Stromal cell of bone marrow (primary cell): ENCODE measurements around the gene ZNF491.
"Not testable (repeated sequence)": the region's sequence is repeated elsewhere in the genome, so short reads cannot be mapped to it uniquely, and the experiment has no call there.

Experiments
- DNase-seq: peaks from one replicate; pipeline ENCODE4 v3.0.0-alpha.2; 2012; ENCODE audit warnings: low read depth

Gene ZNF491

GRCh38 chr19:11798391-11799330 lies at the start of gene ZNF491:
ZNF491 (plus strand) TSS chr19:11798523; CDS start chr19:11805954, 7,431 bp downstream.
- peak; percentile 85 for DNase-seq

GRCh38 chr19:11749751-11750150 lies 48.6 kb upstream of the ZNF491 start:
- DNase-seq: no peak

- DNase-seq: no peak
These were observed 46.0 kb upstream of the ZNF491 start for GRCh38 chr19:11752244-11752736.

GRCh38 chr19:11754663-11755062 lies 43.7 kb upstream of the ZNF491 start:
- DNase-seq: no peak

GRCh38 chr19:11756965-11757364 lies 41.4 kb upstream of the ZNF491 start:
- DNase-seq: no peak

GRCh38 chr19:11759805-11760204 lies 38.5 kb upstream of the ZNF491 start:
- no peak for DNase-seq

- no peak for DNase-seq
These were observed 35.2 kb upstream of the ZNF491 start for GRCh38 chr19:11763117-11763516.

- DNase-seq: no peak
These were observed 34.7 kb upstream of the ZNF491 start for GRCh38 chr19:11763611-11764010.

GRCh38 chr19:11766597-11767591 lies 31.4 kb upstream of the ZNF491 start, which contains the start of gene ZNF441:
ZNF441 (plus strand) TSS chr19:11767000; CDS start chr19:11767194, 194 bp downstream.
- DNase-seq: peak; percentile 89

- DNase-seq: peak; percentile 17
These were observed 30.6 kb upstream of the ZNF491 start for GRCh38 chr19:11767633-11768133.

- no peak for DNase-seq
These were observed 28.3 kb upstream of the ZNF491 start for GRCh38 chr19:11769995-11770394.

- DNase-seq: not testable (repeated sequence)
These were observed 26.8 kb upstream of the ZNF491 start for GRCh38 chr19:11771520-11771919.

- DNase-seq: not testable (repeated sequence)
These were observed 21.7 kb upstream of the ZNF491 start for GRCh38 chr19:11776669-11777068.

- no peak for DNase-seq
These were observed 17.8 kb upstream of the ZNF491 start for GRCh38 chr19:11780431-11781020.

- DNase-seq: no peak
These were observed 16.8 kb upstream of the ZNF491 start for GRCh38 chr19:11781295-11782057.

- no peak for DNase-seq
These were observed 14.6 kb upstream of the ZNF491 start for GRCh38 chr19:11783767-11784166.

GRCh38 chr19:11784356-11784755 lies 14.0 kb upstream of the ZNF491 start:
- DNase-seq: no peak

- DNase-seq: no peak
These were observed 10.8 kb upstream of the ZNF491 start for GRCh38 chr19:11787536-11787935.

GRCh38 chr19:11792942-11793341 lies 5.4 kb upstream of the ZNF491 start:
- no peak for DNase-seq

- peak; percentile 63 for DNase-seq
These were observed 832 bp upstream of the ZNF491 start for GRCh38 chr19:11797491-11797890.
